ENCODE results near the gene IKZF3.
"Not testable (repeated sequence)": the region's sequence is repeated elsewhere in the genome, so short reads cannot be mapped to it uniquely, and the experiment has no call there.

Gene IKZF3

DNA sequence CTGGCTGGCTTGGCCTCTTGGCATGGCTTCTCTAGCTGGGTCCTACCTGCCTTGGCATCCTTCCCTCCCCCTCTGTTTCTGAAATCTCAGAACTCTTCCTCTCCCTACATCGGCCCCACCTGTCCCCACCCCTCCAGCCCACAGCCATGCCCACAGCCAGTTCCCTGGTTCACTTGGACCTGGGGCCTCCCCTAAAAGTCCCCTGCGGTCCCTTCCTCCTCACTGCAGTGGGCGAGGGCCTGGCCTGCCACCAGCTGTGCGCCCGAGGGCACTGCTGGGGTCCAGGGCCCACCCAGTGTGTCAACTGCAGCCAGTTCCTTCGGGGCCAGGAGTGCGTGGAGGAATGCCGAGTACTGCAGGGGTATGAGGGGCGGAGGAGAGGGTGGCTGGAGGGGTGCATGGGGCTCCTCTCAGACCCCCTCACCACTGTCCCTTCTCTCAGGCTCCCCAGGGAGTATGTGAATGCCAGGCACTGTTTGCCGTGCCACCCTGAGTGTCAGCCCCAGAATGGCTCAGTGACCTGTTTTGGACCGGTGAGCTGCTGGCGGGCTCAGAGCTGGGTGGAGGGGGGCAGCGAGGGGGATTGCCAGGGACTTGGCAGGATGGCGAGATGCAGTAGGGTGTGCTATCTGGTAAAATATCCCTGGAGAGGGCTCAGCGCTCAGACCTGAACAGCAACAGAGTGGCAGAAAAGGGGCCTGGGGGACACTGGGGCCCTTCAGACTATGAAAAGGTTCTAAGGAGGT is 147.9 kb downstream of the IKZF3 start:
- no peaks in the 10 kb centered on the region for H3K79me2 ChIP-seq (ENCODE audit: insufficient read depth, low read depth)
- no peak overlapping the region for H3K4me2 ChIP-seq
- no peaks in the 10 kb centered on the region for H3K4me1 ChIP-seq (ENCODE audit: low read depth, poor library complexity, severe bottlenecking)
- no peaks in the 10 kb centered on the region for H3K36me3 ChIP-seq (ENCODE audit: insufficient read depth)
- no peak overlapping the region for H3K27ac ChIP-seq
- no peaks in the 10 kb centered on the region for H4K20me1 ChIP-seq (ENCODE audit: insufficient read depth)
- H3K4me3 ChIP-seq (IDR thresholded peaks at IDR 0.05; ENCODE audit: insufficient read depth, low read depth, low read length), result no peak overlapping the region
- H3K9ac ChIP-seq, result no peak overlapping the region
- H3K27me3 ChIP-seq (ENCODE audit: insufficient read depth, low read depth), result no peaks in the 10 kb centered on the region
- TF ChIP-seq, protein P1, sequence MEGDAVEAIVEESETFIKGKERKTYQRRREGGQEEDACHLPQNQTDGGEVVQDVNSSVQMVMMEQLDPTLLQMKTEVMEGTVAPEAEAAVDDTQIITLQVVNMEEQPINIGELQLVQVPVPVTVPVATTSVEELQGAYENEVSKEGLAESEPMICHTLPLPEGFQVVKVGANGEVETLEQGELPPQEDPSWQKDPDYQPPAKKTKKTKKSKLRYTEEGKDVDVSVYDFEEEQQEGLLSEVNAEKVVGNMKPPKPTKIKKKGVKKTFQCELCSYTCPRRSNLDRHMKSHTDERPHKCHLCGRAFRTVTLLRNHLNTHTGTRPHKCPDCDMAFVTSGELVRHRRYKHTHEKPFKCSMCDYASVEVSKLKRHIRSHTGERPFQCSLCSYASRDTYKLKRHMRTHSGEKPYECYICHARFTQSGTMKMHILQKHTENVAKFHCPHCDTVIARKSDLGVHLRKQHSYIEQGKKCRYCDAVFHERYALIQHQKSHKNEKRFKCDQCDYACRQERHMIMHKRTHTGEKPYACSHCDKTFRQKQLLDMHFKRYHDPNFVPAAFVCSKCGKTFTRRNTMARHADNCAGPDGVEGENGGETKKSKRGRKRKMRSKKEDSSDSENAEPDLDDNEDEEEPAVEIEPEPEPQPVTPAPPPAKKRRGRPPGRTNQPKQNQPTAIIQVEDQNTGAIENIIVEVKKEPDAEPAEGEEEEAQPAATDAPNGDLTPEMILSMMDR (conservative IDR thresholded peaks at IDR 0.05; ENCODE audit: low read depth, low read length), result no peak
- H2AFZ ChIP-seq (ENCODE audit: low read depth), result no peak overlapping the region

DNA sequence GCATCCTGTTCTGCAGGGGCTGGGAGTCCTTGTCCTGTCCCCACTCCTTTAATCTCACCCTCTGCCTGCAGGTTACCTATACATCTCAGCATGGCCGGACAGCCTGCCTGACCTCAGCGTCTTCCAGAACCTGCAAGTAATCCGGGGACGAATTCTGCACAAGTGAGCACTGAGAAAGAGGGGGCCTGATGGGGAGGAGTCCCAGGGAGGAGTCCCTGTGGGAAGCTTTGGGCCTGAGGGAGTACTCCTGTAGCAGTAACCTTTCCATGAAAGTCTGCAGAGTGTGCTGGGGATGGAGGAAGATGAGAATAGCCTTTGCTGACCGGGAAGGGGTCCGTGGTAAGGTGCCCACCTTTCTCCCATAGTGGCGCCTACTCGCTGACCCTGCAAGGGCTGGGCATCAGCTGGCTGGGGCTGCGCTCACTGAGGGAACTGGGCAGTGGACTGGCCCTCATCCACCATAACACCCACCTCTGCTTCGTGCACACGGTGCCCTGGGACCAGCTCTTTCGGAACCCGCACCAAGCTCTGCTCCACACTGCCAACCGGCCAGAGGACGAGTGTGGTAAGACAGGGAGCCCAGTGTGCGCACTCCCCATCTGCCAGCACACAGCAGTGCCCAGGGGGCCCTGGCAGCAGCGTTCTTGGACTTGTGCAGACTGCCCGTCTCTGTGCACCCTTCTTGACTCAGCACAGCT is 148.6 kb downstream of the IKZF3 start:
- TF ChIP-seq, protein P1 (conservative IDR thresholded peaks at IDR 0.05; ENCODE audit: low read depth, low read length), result no peak
- H3K4me3 ChIP-seq (IDR thresholded peaks at IDR 0.05; ENCODE audit: insufficient read depth, low read depth, low read length), result no peak overlapping the region
- no peak overlapping the region for H2AFZ ChIP-seq (ENCODE audit: low read depth)
- no peak overlapping the region for H3K27ac ChIP-seq
- H3K4me1 ChIP-seq (ENCODE audit: low read depth, poor library complexity, severe bottlenecking), result no peaks in the 10 kb centered on the region
- H3K27me3 ChIP-seq (ENCODE audit: insufficient read depth, low read depth), result no peaks in the 10 kb centered on the region
- no peaks in the 10 kb centered on the region for H3K79me2 ChIP-seq (ENCODE audit: insufficient read depth, low read depth)
- no peaks in the 10 kb centered on the region for H4K20me1 ChIP-seq (ENCODE audit: insufficient read depth)
- H3K36me3 ChIP-seq (ENCODE audit: insufficient read depth), result no peaks in the 10 kb centered on the region
- no peak overlapping the region for H3K9ac ChIP-seq
- H3K4me2 ChIP-seq, result no peak overlapping the region

DNA sequence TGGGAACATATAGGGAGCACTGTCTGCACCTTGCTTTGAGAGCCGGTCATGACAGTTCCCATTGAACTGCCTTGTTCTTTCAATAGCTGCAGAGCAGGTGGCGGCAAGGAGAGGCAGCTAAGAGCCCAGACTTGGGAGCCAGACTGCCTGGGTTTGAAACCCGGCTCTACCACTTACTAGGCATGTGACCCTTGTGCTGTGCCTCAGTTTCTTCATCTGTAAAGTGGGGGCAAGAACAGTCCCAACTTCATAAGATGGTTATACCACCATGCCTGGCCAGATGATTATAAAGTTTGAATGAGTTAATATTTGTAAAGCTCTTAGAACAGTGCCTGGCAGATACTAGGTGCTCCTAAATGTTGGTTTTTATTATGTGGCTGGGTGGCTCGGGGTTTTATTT is 149.9 kb downstream of the IKZF3 start:
- Histone ChIP-seq H2AFZ (ENCODE audit: low read depth) (no peak overlapping the region), H3K9ac (no peak overlapping the region), H3K4me2 (no peak overlapping the region), H3K4me1 (ENCODE audit: low read depth, poor library complexity, severe bottlenecking) (no peaks in the 10 kb centered on the region), H3K27ac (no peak overlapping the region), H4K20me1 (ENCODE audit: insufficient read depth) (no peaks in the 10 kb centered on the region), H3K4me3 (IDR thresholded peaks at IDR 0.05; ENCODE audit: insufficient read depth, low read depth, low read length) (no peak overlapping the region), H3K27me3 (ENCODE audit: insufficient read depth, low read depth) (no peaks in the 10 kb centered on the region), H3K79me2 (ENCODE audit: insufficient read depth, low read depth) (no peaks in the 10 kb centered on the region), H3K36me3 (ENCODE audit: insufficient read depth) (no peaks in the 10 kb centered on the region)
- TF ChIP-seq, protein P1 (conservative IDR thresholded peaks at IDR 0.05; ENCODE audit: low read depth, low read length), result no peak

DNA sequence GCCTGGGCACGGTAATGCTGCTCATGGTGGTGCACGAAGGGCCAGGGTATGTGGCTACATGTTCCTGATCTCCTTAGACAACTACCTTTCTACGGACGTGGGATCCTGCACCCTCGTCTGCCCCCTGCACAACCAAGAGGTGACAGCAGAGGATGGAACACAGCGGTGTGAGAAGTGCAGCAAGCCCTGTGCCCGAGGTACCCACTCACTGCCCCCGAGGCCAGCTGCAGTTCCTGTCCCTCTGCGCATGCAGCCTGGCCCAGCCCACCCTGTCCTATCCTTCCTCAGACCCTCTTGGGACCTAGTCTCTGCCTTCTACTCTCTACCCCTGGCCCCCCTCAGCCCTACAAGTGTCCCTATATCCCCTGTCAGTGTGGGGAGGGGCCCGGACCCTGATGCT is 152.3 kb downstream of the IKZF3 start:
- no peak overlapping the region for H3K4me3 ChIP-seq (IDR thresholded peaks at IDR 0.05; ENCODE audit: insufficient read depth, low read depth, low read length)
- H3K4me2 ChIP-seq, result no peak overlapping the region
- TF ChIP-seq, protein P1 (conservative IDR thresholded peaks at IDR 0.05; ENCODE audit: low read depth, low read length), result no peak
- H4K20me1 ChIP-seq (ENCODE audit: insufficient read depth), result no peaks in the 10 kb centered on the region
- no peaks in the 10 kb centered on the region for H3K36me3 ChIP-seq (ENCODE audit: insufficient read depth)
- H3K4me1 ChIP-seq (ENCODE audit: low read depth, poor library complexity, severe bottlenecking), result peaks cover 10% of the 10 kb centered on the region
- no peak overlapping the region for H3K27ac ChIP-seq
- H3K79me2 ChIP-seq (ENCODE audit: insufficient read depth, low read depth), result no peaks in the 10 kb centered on the region
- H3K9ac ChIP-seq, result no peak overlapping the region
- no peak overlapping the region for H2AFZ ChIP-seq (ENCODE audit: low read depth)
- H3K27me3 ChIP-seq (ENCODE audit: insufficient read depth, low read depth), result no peaks in the 10 kb centered on the region

DNA sequence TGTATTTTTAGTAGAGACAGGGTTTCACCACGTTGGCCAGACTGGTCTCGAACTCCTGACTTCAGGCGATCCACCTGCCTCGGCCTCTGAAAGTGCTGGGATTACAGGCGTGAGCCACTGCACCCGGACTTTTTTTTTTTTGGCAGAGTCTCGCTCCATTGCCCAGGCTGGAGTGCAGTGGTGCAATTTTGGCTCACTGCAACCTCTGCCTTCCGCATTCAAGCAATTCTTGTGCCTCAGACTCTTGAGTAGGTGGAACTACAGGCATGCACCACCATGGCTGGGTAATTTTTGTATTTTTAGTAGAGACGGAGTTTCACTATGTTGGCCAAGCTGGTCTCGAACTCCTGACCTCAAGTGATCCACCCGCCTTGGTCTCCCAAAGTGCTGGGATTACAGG is 153.0 kb downstream of the IKZF3 start:
- not testable (repeated sequence) for H3K27ac ChIP-seq; H3K9ac ChIP-seq; H2AFZ ChIP-seq (ENCODE audit: low read depth); H3K4me3 ChIP-seq (IDR thresholded peaks at IDR 0.05; ENCODE audit: insufficient read depth, low read depth, low read length); H3K4me2 ChIP-seq; H3K36me3 ChIP-seq (ENCODE audit: insufficient read depth); H3K27me3 ChIP-seq (ENCODE audit: insufficient read depth, low read depth); H4K20me1 ChIP-seq (ENCODE audit: insufficient read depth); H3K79me2 ChIP-seq (ENCODE audit: insufficient read depth, low read depth)
- H3K4me1 ChIP-seq (ENCODE audit: low read depth, poor library complexity, severe bottlenecking), result peaks cover 14% of the 10 kb centered on the region
